ENCODE results near the gene SCAPER. TPM values are rescaled to one million over a fixed set of nuclear protein-coding genes. Genes with fewer than 3 reads are reported as not detected.
"Not testable (repeated sequence)": the region's sequence is repeated elsewhere in the genome, so short reads cannot be mapped to it uniquely, and the experiment has no call there.

Gene SCAPER
- total RNA-seq, 1 experiment from 2014 or later = 6.3 TPM

GRCh38 chr15:76313731-76314130, 591.4 kb downstream of the SCAPER start:
- Histone ChIP-seq H3K36me3 (ENCODE audit: insufficient read depth, low read length) (peaks cover 3% of the 10 kb centered on the region; the same call in 1 of the 2 replicates), H3K27ac (ENCODE audit: low read length) (no peak overlapping the region), H3K9me2 (replicated peaks; ENCODE audit: insufficient read depth, low read length) (no peaks in the 10 kb centered on the region), H3K79me2 (ENCODE audit: low read length) (peaks cover 25% of the 10 kb centered on the region), H4K20me1 (ENCODE audit: insufficient read depth, low read depth, low read length) (peaks cover 6% of the 10 kb centered on the region; the same call in 1 of the 2 replicates), H3K9me3 (ENCODE audit: low read length) (no peaks in the 10 kb centered on the region), H3K4me1 (ENCODE audit: low read length) (peaks cover 21% of the 10 kb centered on the region), H3K9ac (ENCODE audit: low read length) (no peak overlapping the region), H3K4me3 (ENCODE audit: low read length) (no peak overlapping the region), H2AFZ (ENCODE audit: low read length) (no peak overlapping the region), H3K27me3 (ENCODE audit: low read length) (no peaks in the 10 kb centered on the region), H3K4me2 (ENCODE audit: low read depth, low read length, poor library complexity, severe bottlenecking) (no peak overlapping the region)
- no peak for DNase-seq

GRCh38 chr15:76313175-76313567, 592.0 kb downstream of the SCAPER start:
- H3K4me2 ChIP-seq (ENCODE audit: low read depth, low read length, poor library complexity, severe bottlenecking); H3K27me3 ChIP-seq (ENCODE audit: low read length); H2AFZ ChIP-seq (ENCODE audit: low read length); H3K9ac ChIP-seq (ENCODE audit: low read length); H3K9me3 ChIP-seq (ENCODE audit: low read length); DNase-seq; H3K36me3 ChIP-seq (ENCODE audit: insufficient read depth, low read length); H3K9me2 ChIP-seq (replicated peaks; ENCODE audit: insufficient read depth, low read length); H3K27ac ChIP-seq (ENCODE audit: low read length); H3K4me3 ChIP-seq (ENCODE audit: low read length): not testable (repeated sequence)
- H3K79me2 ChIP-seq (ENCODE audit: low read length) = peaks cover 31% of the 10 kb centered on the region
- peaks cover 10% of the 10 kb centered on the region; the same call in 1 of the 2 replicates for H4K20me1 ChIP-seq (ENCODE audit: insufficient read depth, low read depth, low read length)
- H3K4me1 ChIP-seq (ENCODE audit: low read length) = peaks cover 26% of the 10 kb centered on the region

- no peak for DNase-seq
- peaks cover 26% of the 10 kb centered on the region for H3K4me1 ChIP-seq (ENCODE audit: low read length)
- no peak overlapping the region for H3K4me3 ChIP-seq (ENCODE audit: low read length)
- peaks cover 12% of the 10 kb centered on the region; the same call in 1 of the 2 replicates for H4K20me1 ChIP-seq (ENCODE audit: insufficient read depth, low read depth, low read length)
- H3K36me3 ChIP-seq (ENCODE audit: insufficient read depth, low read length) = peaks cover 3% of the 10 kb centered on the region; the same call in 1 of the 2 replicates
- no peak overlapping the region for H2AFZ ChIP-seq (ENCODE audit: low read length)
- H3K9me3 ChIP-seq (ENCODE audit: low read length) = no peaks in the 10 kb centered on the region
- H3K4me2 ChIP-seq (ENCODE audit: low read depth, low read length, poor library complexity, severe bottlenecking) = no peak overlapping the region
- H3K27ac ChIP-seq (ENCODE audit: low read length) = no peak overlapping the region
- H3K9me2 ChIP-seq (replicated peaks; ENCODE audit: insufficient read depth, low read length) = no peaks in the 10 kb centered on the region
- H3K27me3 ChIP-seq (ENCODE audit: low read length) = no peaks in the 10 kb centered on the region
- H3K79me2 ChIP-seq (ENCODE audit: low read length) = peaks cover 36% of the 10 kb centered on the region
- H3K9ac ChIP-seq (ENCODE audit: low read length) = no peak overlapping the region
Observed at GRCh38 chr15:76312540-76313174, 592.5 kb downstream of the SCAPER start.

- Histone ChIP-seq H3K9me3 (ENCODE audit: low read length) (no peaks in the 10 kb centered on the region), H3K4me3 (ENCODE audit: low read length) (peak within 1 kb of the TSS; percentile 88), H2AFZ (ENCODE audit: low read length) (peak within 1 kb of the TSS; percentile 87), H3K36me3 (ENCODE audit: insufficient read depth, low read length) (peaks cover 7% of the 10 kb centered on the region; the same call in 1 of the 2 replicates), H3K27ac (ENCODE audit: low read length) (peak within 1 kb of the TSS; percentile 61), H3K4me1 (ENCODE audit: low read length) (peaks cover 36% of the 10 kb centered on the region), H3K9me2 (replicated peaks; ENCODE audit: insufficient read depth, low read length) (no peaks in the 10 kb centered on the region), H3K27me3 (ENCODE audit: low read length) (no peaks in the 10 kb centered on the region), H3K79me2 (ENCODE audit: low read length) (peaks cover 49% of the 10 kb centered on the region), H3K9ac (ENCODE audit: low read length) (peak within 1 kb of the TSS; percentile 94), H4K20me1 (ENCODE audit: insufficient read depth, low read depth, low read length) (peaks cover 12% of the 10 kb centered on the region; the same call in 1 of the 2 replicates), H3K4me2 (ENCODE audit: low read depth, low read length, poor library complexity, severe bottlenecking) (peak within 1 kb of the TSS; percentile 100)
- DNase-seq = peak; percentile 99
Observed at GRCh38 chr15:76311100-76311953, 593.8 kb downstream of the SCAPER start, which contains the start of gene ETFA. Gene ETFA (minus strand): TSS chr15:76311469. CDS start chr15:76311388, 81 bp downstream.

- no peaks in the 10 kb centered on the region for H3K9me3 ChIP-seq (ENCODE audit: low read length)
- peak; percentile 81 for DNase-seq
- H3K36me3 ChIP-seq (ENCODE audit: insufficient read depth, low read length) = peaks cover 7% of the 10 kb centered on the region; the same call in 1 of the 2 replicates
- H3K4me3 ChIP-seq (ENCODE audit: low read length) = peak overlapping the region; percentile 88
- H3K4me2 ChIP-seq (ENCODE audit: low read depth, low read length, poor library complexity, severe bottlenecking) = peak overlapping the region; percentile 100
- H2AFZ ChIP-seq (ENCODE audit: low read length) = peak overlapping the region; percentile 79
- peak overlapping the region; percentile 61 for H3K27ac ChIP-seq (ENCODE audit: low read length)
- H3K9me2 ChIP-seq (replicated peaks; ENCODE audit: insufficient read depth, low read length) = no peaks in the 10 kb centered on the region
- H3K9ac ChIP-seq (ENCODE audit: low read length) = peak overlapping the region; percentile 94
- peaks cover 12% of the 10 kb centered on the region; the same call in 1 of the 2 replicates for H4K20me1 ChIP-seq (ENCODE audit: insufficient read depth, low read depth, low read length)
- no peaks in the 10 kb centered on the region for H3K27me3 ChIP-seq (ENCODE audit: low read length)
- peaks cover 36% of the 10 kb centered on the region for H3K4me1 ChIP-seq (ENCODE audit: low read length)
- peaks cover 56% of the 10 kb centered on the region for H3K79me2 ChIP-seq (ENCODE audit: low read length)
Observed at GRCh38 chr15:76310475-76311099, 594.6 kb downstream of the SCAPER start.

GRCh38 chr15:76309601-76310330, 595.4 kb downstream of the SCAPER start:
- H2AFZ ChIP-seq (ENCODE audit: low read length) = no peak overlapping the region
- H3K4me2 ChIP-seq (ENCODE audit: low read depth, low read length, poor library complexity, severe bottlenecking) = peak overlapping the region; percentile 100
- no peaks in the 10 kb centered on the region for H3K9me2 ChIP-seq (replicated peaks; ENCODE audit: insufficient read depth, low read length)
- H3K4me3 ChIP-seq (ENCODE audit: low read length) = peak overlapping the region; percentile 88
- DNase-seq = peak; percentile 29
- H3K9me3 ChIP-seq (ENCODE audit: low read length) = no peaks in the 10 kb centered on the region
- H3K27me3 ChIP-seq (ENCODE audit: low read length) = no peaks in the 10 kb centered on the region
- H3K79me2 ChIP-seq (ENCODE audit: low read length) = peaks cover 65% of the 10 kb centered on the region
- H3K36me3 ChIP-seq (ENCODE audit: insufficient read depth, low read length) = peaks cover 7% of the 10 kb centered on the region; the same call in 1 of the 2 replicates
- H3K4me1 ChIP-seq (ENCODE audit: low read length) = peaks cover 36% of the 10 kb centered on the region
- peaks cover 12% of the 10 kb centered on the region; the same call in 1 of the 2 replicates for H4K20me1 ChIP-seq (ENCODE audit: insufficient read depth, low read depth, low read length)
- H3K27ac ChIP-seq (ENCODE audit: low read length) = no peak overlapping the region
- H3K9ac ChIP-seq (ENCODE audit: low read length) = peak overlapping the region; percentile 94

- Histone ChIP-seq H3K27me3 (ENCODE audit: low read length) (no peaks in the 10 kb centered on the region), H4K20me1 (ENCODE audit: insufficient read depth, low read depth, low read length) (peaks cover 35% of the 10 kb centered on the region), H3K36me3 (ENCODE audit: insufficient read depth, low read length) (peaks cover 4% of the 10 kb centered on the region; the same call in 1 of the 2 replicates), H3K4me1 (ENCODE audit: low read length) (peaks cover 15% of the 10 kb centered on the region), H3K4me2 (ENCODE audit: low read depth, low read length, poor library complexity, severe bottlenecking) (no peak overlapping the region), H3K9me3 (ENCODE audit: low read length) (no peaks in the 10 kb centered on the region), H3K9me2 (replicated peaks; ENCODE audit: insufficient read depth, low read length) (no peaks in the 10 kb centered on the region), H3K79me2 (ENCODE audit: low read length) (peaks cover 100% of the 10 kb centered on the region), H3K9ac (ENCODE audit: low read length) (no peak overlapping the region), H3K4me3 (ENCODE audit: low read length) (no peak overlapping the region), H2AFZ (ENCODE audit: low read length) (no peak overlapping the region), H3K27ac (ENCODE audit: low read length) (no peak overlapping the region)
- no peak for DNase-seq
Observed at GRCh38 chr15:76303909-76304308, 601.2 kb downstream of the SCAPER start.
